ENCODE results near the gene EHBP1L1.

Gene EHBP1L1

GRCh38 chr11:65546217-65546958 lies 29.5 kb upstream of the EHBP1L1 start:
- DNase-seq: peak in 1 of 2 experiments; percentile 43

DNA sequence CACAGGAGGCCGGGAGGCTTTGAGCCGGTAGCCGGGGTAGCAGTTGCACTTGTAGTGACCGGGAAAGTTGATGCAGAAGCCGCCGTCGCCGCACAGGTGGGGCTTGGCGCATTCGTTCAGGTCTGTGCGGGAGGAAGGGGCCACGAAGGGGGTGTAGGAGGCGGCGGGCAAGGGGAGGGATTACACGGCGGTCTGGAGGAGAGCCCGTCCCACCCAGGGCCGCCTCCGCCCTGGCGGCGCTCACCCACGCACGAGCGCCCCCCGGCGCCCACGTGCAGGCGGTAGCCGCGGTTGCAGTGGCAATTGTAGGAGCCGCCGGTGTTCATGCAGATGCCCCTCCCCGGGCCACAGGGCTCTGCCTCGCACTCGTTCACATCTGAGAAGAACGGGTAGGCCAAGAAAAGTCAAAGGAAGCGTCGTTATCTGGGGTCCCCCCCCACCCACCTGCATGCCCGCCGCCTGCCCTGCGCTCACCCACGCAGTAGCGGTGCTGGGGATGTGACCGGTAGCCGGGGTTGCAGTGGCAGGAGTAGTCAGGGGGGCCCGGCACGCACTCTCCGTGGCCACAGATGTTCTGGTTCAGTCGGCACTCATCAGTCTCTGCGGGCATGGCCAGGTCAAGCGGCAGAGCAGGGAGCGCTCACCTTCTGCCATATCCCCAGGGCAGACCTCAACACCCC lies 28.3 kb upstream of the EHBP1L1 start:
- no peak for DNase-seq

GRCh38 chr11:65548395-65548794 lies 27.5 kb upstream of the EHBP1L1 start:
- no peak for DNase-seq

GRCh38 chr11:65549096-65549495 lies 26.8 kb upstream of the EHBP1L1 start:
- DNase-seq: no peak

DNA sequence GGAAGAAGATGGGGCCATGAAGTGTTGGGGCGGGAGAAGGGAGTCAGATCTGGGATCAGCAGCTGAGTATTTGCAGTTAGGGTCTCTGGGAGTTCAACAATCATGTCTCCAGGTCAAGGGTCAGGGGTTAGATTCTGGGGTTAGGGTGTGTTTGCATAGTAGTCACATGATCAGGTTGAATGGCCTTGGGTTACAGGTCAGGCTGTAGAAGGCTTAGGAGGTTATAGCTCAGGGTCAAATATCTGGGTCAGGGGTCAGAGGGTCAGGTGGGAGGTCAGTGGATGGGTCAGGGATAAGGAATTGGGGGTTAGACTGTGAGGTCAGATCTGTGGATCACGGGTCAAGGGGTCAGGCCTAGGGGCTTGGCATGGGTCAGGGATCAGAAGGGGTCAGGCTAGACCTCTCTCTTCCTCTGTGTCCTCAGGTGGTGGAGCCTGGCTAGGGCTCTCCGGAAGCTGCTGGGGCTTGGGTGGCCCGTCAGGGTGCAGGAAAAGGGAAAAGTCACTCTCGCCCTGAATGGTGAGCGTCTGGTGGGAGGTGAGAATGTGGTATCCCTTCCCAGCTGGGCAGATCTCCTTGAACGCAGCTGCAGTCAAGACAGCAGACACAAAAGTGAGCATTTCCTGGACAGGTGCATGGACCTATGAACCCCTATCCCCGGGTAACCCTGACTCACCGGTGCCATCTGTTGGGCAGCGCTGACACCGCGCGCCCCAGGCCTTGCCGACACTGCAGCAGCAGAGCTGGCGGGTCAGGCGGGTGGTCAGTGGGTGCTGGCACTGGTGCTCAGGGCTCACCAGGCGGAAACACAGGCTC lies 24.1 kb upstream of the EHBP1L1 start:
- peak in 1 of 2 experiments; percentile 46 for DNase-seq

DNA sequence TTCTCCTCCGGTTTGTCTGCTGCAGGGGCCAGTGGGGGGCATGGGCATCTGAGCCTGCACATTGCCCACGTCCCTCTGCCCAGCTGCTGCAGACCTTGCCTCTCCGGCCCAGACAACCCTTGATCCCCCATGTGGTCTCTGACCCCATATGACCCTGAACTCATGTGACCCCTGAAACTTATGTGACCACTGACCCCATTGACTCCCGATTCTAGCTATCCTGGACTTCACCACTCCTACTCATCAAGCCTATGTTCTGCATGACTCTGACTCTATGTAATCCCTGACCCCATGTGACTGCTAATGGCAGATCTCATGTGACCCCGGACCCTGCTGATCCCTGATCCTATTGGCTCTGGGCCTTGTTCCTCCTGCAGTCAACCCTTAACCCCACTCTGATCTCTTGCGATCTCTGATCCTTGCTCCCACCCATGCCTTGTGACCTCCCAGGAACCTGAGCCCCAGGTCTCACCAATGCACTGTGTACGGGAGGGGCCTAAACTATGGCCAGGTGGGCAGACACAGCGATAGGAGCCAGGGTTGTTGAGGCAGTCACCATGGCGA lies 23.4 kb upstream of the EHBP1L1 start:
- no peak for DNase-seq

GRCh38 chr11:65553301-65554001 lies 22.4 kb upstream of the EHBP1L1 start:
- peak in 1 of 2 experiments; percentile 25 for DNase-seq

GRCh38 chr11:65554057-65554818 lies 21.6 kb upstream of the EHBP1L1 start:
- DNase-seq: no peak

DNA sequence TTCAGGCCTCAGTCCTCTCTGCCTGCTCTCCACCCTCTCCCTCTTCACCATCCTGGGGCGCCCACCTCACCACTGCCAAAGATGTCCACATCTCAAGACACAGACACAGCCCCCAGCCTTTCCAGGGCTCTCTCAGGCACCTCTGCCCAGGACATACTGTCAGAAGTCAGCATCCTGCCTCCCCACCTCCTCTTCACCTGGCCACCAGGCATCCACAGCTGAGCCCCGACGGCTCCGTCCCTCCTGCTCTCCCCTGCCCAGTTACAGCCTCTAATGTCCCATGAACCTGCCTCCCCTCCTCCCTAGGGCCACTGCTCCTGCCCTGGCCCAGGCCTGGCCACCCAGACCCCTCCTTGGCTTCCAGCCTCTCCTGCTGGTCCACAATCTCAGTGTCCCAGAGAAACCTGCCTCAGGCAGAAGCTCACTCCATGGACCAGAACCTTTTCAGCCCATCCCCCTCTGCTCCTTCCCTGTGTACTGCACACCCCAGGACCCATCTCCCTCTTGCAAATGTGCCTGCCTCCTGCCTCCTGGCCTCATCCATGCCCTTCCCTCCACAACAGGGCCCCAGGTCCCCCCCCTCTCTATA lies 20.9 kb upstream of the EHBP1L1 start:
- no peak for DNase-seq

DNA sequence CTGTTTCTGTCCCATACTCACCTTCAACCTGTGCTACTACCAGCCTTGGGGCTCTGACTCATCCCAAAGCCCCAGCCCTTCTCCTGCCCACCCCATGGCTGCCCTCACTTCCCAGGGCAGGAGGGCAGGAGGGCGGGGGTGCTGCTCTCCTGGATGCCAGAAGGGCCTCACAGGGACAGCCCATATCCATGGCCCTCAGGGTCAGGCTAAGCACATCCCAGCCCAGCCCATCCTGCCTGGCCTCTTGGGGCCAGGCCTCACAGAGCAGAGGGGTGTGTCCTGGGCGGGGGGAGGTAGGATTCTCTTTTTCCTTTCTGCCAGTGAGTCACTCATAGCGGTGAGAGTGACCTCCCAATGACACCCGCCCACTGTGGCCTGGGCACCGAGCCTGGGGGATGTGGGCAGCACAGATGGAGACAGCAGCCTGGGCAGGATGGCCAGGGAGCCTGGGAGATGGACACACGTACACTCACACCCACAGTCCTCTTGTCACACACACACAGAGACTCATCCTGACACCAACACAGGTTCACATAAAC lies 20.1 kb upstream of the EHBP1L1 start:
- DNase-seq: no peak

DNA sequence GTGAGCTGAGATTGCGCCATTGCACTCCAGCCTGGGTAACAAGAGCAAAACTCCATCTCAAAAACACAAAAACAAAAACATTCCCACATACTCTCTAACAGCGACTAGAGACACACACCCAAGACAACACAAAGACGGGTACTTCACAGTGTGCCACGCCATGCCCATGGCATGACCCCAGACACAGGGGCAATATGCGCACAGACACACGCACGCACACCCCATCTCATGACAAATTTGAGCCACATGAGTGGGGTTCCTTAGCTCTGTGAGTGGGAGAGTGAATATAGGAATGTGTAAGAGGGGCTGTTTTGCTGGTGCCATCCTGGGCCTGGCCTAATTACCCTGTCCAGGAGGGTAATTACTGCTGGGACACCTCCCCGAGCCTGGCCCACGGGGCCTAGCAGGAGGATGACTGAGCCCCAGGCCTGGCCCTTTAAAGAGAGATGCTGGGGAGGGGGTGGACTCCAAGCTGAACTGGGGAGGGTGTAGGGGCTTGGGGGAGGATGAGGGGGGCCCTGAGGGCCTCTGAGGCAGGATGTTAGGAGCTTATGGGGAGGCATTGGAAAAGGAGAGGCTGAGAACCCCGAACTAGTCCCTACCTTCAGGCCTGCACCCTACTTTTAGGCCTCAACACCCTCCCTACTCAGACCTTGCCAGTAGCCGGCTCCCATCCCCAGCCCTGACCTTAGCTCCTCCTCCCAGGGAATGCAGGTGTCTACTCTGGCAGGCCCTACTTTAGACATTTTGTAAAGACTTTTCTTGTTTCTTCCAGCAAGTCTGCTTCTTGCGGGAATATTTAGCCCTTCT lies 19.2 kb upstream of the EHBP1L1 start:
- no peak for DNase-seq

DNA sequence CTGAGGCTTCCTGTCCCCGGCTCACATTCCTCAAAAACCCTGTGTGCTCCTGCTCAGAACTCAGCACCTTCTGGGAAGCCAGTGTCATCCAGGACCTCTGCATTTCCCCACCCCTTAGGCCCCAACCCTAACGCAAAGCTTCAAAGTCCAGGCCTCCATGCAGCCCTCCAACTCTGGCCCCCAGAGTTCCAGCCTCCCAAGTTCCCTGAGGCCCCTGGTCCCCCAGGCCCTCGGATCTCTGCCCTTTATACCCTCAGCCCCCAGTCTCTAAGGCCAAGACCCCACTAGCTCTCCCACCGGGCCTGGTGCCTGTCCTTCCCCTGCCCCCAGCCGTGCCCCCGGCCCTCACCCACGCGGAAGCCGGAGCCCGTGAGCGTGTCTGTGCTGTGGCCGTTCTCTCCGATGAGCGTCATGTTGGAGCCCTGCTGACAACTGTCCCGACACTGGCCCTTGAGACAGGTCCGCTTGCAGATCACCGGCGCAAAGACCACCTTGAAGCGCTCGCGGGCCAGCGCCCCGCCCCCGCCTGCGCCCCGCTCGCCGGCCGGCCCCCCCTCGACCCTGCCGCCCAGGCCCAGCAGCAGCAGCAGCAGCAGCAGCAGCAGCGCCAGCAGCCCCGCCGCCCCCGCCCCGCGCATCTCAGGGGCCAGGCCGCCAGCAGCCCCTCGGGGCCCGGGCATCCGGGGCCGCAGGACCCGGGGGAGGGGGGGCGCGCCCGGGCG lies 18.4 kb upstream of the EHBP1L1 start:
- DNase-seq: no peak

DNA sequence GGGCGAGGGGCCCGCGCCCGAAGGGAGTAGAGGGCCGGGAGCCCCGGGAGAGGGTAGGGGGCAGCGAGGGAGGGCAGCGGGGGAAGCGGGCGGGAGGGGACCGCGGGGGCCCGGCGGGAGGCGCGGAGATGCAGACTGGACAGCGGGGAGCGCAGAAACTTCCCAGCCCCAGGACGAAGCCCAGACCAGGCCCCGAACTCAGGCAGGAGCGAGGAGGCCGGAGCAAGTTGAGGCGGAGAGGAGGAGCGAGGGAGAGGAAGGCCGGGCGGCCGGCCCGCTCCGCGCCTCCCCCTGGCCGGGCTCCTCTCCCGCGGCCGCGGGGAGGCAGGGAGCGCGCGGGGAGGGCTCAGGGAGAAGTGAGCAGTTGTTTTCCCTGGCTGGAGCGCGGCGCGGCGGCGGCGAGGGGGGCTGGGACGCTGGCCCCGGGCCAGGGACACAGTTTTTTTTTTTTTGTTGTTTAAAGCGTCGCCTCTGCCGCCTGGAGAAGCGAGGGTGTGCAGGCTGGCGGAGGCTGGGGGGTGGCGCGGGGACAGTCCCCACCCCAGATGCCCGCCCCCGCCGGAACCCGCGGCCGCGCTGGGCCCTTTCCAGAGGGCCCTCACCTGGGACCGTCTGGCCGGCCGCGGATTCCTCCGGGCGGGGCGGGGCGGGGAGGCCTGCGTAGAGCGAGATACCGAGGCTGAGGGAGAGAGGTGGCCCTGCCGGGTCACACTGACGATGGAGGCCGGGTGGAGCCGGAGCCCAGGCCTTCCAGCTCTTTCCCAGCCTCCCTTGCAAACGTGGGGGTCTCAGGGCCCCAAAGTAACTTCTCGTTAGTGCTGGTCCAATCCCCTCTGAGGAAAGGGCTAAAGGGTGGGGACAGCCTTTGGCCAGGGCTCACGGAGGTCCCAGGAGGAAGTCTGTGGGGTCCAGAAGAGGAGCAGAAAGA lies 17.6 kb upstream of the EHBP1L1 start, which contains the start of gene LTBP3:
TSS of gene LTBP3 (minus strand) at position 358 of the 928 bp plus-strand sequence. CDS start 400 bp downstream, outside the sequence.
- DNase-seq: peak in 1 of 2 experiments; percentile 47

GRCh38 chr11:65558930-65559509 lies 16.8 kb upstream of the EHBP1L1 start:
- no peak for DNase-seq

GRCh38 chr11:65559535-65559934 lies 16.3 kb upstream of the EHBP1L1 start:
- no peak for DNase-seq

- peak in 1 of 2 experiments; percentile 14 for DNase-seq
These were observed 15.8 kb upstream of the EHBP1L1 start for GRCh38 chr11:65559951-65560537.
